Measurements from ENCODE around the gene DEPP1.

DEPP1 gene

GRCh38 chr10:44993922-44994751 is 15.5 kb upstream of the DEPP1 start:
- no peak for DNase-seq (ENCODE audit: low read depth in 1 of 2, low spot score in 1 of 2)

DNA sequence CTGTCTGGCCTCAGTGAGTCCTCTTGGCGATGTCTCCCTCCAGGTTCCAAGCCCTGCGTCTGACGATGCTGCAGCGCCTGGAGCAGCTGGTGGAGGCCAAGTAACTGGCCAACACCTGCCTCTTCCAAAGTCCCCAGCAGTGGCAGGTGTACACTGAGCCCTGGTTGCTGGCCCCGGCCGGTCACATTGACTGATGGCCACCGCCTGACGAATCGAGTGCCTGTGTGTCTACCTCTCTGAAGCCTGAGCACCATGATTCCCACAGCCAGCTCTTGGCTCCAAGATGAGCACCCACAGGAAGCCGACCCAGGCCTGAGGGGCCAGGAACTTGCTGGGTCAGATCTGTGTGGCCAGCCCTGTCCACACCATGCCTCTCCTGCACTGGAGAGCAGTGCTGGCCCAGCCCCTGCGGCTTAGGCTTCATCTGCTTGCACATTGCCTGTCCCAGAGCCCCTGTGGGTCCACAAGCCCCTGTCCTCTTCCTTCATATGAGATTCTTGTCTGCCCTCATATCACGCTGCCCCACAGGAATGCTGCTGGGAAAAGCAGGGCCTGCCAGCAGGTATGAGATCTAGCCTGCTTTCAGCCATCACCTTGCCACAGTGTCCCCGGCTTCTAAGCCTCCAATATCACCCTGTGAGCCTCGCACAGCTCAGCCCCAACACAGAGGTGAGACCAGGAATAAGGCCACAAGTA is 14.8 kb upstream of the DEPP1 start:
- DNase-seq (ENCODE audit: low read depth in 1 of 2, low spot score in 1 of 2), result no peak

- no peak for DNase-seq (ENCODE audit: low read depth in 1 of 2, low spot score in 1 of 2)
Measured at GRCh38 chr10:44992732-44993225, 14.2 kb upstream of the DEPP1 start.

- DNase-seq (ENCODE audit: low read depth in 1 of 2, low spot score in 1 of 2), result no peak
Measured at GRCh38 chr10:44992070-44992731, 13.6 kb upstream of the DEPP1 start.

GRCh38 chr10:44991571-44991970 is 13.0 kb upstream of the DEPP1 start:
- DNase-seq (ENCODE audit: low read depth in 1 of 2, low spot score in 1 of 2), result no peak

DNA sequence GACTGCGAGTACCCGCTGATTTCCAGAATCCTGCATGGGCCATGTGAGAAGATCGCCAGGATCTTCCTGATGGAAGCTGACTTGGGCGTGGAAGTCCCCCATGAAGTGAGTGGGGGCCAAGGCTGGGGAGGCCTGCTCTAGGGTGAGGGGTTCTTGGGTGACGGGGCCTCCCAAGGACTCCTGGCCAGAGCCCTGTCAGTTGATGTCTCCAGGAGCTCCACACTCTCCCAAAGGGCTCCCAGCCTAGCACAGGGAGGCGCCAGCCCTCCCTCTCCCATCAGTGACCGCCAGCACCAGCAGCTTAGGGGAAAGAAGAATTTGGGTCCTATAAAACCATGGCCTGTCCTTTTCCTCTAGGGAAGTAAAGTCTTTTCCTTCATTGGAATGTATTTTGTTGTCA is 12.4 kb upstream of the DEPP1 start:
- DNase-seq (ENCODE audit: low read depth in 1 of 2, low spot score in 1 of 2), result no peak

GRCh38 chr10:44990302-44990655 is 11.7 kb upstream of the DEPP1 start:
- no peak for DNase-seq (ENCODE audit: low read depth in 1 of 2, low spot score in 1 of 2)

DNA sequence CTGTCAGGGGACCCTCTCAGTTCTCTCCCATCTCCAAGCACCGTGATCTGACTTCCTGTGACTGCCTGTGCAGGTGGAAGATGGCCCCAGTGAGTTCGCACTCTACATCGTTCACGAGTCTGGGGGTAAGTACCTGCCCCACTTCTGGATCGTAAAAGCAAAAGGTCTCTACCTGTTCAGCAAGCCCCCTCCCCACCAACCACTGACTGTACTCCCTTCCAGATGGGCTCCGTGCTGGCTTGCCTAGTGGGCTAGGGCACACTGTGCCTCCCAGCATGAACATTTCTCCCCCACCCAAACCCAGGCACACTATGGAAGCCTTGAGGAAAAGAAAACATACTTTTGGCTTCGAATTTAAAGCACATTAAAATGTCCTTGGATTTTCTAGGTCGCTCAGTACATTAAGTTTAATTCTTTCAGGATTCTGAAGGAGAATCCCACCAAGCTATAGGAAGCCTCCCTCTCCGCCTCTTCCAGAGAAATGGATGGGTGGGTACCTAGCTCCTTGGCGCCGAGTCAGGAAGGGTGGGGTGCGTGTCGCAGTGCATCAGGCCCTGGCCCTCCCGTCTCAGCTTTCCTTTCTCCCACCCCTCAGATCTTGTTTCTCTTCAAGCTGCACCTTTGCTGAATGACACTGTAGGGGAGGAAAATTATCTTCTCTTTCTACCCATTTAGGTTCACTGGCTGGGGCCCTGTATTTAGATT is 11.1 kb upstream of the DEPP1 start:
- DNase-seq (ENCODE audit: low read depth in 1 of 2, low spot score in 1 of 2), result no peak

DNA sequence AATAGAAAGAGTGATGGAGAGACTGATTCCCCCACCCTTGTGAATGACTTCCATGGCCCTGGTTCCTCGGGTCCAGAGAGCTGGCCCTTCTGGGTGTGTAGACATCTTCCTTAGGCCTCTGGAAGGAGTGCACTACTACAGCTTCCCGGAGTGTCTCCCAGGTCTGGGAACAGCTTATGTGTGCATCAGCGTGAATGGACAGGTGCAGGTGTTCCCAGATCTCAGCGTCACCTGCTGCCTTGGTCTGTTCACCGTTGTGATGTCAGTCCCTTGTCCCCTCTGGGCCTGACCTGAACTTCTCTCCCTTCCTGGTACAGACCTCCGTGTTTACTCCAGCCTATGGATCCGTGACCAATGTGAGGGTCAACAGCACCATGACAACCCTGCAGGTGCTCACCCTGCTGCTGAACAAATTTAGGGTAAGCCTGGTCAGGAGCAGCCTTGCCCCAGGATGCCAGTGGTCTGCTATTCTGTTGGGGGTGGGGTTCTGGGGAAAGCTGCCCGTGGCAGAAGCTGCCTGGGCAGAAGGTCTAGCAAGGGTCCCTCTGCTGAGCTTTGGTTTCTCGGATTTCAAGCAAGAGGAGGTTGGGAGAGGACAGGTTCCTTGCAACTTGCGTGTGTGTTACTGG is 10.5 kb upstream of the DEPP1 start:
- no peak for DNase-seq (ENCODE audit: low read depth in 1 of 2, low spot score in 1 of 2)

DNA sequence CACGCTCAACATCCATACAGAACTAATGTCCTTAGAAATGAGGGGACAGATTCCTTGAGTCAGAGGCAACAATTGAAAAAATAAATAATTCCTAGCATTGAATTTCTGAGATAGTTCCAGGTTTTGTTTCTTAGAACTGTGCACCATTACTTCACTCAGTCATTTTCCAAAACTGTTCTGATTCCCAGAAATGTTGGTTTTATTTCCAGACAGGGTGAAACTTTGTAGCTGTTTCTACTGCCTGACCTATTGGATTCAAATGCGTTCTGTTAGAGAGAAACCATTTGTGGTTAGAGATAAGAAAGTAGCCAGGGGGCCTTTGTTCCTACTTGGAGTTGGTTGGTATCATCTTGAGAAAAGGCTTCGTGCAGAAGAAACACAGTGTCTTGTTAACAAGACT is 8.1 kb upstream of the DEPP1 start:
- no peak for DNase-seq (ENCODE audit: low read depth in 1 of 2, low spot score in 1 of 2)

DNA sequence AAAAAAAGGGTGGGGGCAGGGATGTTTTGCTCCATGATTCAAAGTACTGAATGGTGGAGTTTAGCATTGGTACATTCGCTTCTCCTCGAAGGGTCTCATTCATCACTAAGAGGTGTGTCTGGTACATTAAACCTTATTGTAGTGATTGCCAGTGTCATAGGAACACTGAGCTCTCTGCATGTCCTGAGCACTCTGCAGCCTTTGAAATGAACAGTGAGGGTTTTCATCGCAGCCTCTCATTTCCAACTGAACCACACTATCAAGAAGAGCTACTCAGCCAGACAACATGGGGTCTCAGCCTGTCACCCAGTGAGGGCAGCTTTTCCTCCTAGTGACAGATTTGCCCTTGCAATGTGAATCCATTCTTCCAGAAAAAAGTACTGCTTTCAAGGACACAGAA is 7.6 kb upstream of the DEPP1 start:
- DNase-seq (ENCODE audit: low read depth in 1 of 2, low spot score in 1 of 2), result no peak

- DNase-seq (ENCODE audit: low read depth in 1 of 2, low spot score in 1 of 2), result no peak
Measured at GRCh38 chr10:44985175-44985681, 6.6 kb upstream of the DEPP1 start.

DNA sequence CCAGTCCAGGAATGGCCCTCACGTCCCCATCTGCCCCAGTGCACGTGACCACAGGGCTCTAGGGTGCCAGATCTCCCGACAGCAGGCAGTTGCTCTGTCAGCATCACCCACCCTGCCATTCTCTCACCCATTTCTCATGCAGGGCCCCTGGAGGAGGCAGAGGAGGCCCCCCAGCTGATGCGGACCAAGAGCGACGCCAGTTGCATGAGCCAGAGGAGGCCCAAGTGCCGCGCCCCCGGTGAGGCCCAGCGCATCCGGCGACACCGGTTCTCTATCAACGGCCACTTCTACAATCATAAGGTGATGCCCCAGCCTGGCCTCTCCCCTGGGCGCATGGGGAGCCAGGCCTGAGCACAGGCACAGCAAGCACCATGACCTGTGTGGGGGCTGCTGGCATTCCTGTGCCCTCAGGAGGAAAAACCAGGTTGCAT is 6.1 kb upstream of the DEPP1 start:
- no peak for DNase-seq (ENCODE audit: low read depth in 1 of 2, low spot score in 1 of 2)

- DNase-seq (ENCODE audit: low read depth in 1 of 2, low spot score in 1 of 2), result no peak
Measured at GRCh38 chr10:44983895-44984278, 5.3 kb upstream of the DEPP1 start.

GRCh38 chr10:44983066-44983894 is 4.7 kb upstream of the DEPP1 start:
- DNase-seq (ENCODE audit: low read depth in 1 of 2, low spot score in 1 of 2), result no peak

- no peak for DNase-seq (ENCODE audit: low read depth in 1 of 2, low spot score in 1 of 2)
Measured at GRCh38 chr10:44982496-44982895, 3.9 kb upstream of the DEPP1 start.

DNA sequence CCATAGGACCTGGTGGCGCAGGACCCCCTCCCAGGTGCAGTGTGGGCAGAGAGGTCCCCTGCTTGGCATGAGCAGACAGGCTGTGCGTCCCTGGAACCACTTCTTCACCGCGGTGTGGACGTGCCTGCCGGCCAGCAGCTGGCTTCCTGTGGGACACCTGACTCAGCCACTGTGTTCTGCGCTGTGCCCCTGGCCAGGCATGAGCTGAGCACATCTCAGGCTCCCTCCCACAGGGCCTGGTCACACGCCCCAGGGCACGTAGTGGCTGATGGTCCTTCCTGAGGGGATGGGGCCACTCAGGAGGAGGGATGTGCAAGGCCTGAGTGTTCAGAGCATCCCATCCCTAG is 3.5 kb upstream of the DEPP1 start:
- DNase-seq (ENCODE audit: low read depth in 1 of 2, low spot score in 1 of 2), result no peak

DNA sequence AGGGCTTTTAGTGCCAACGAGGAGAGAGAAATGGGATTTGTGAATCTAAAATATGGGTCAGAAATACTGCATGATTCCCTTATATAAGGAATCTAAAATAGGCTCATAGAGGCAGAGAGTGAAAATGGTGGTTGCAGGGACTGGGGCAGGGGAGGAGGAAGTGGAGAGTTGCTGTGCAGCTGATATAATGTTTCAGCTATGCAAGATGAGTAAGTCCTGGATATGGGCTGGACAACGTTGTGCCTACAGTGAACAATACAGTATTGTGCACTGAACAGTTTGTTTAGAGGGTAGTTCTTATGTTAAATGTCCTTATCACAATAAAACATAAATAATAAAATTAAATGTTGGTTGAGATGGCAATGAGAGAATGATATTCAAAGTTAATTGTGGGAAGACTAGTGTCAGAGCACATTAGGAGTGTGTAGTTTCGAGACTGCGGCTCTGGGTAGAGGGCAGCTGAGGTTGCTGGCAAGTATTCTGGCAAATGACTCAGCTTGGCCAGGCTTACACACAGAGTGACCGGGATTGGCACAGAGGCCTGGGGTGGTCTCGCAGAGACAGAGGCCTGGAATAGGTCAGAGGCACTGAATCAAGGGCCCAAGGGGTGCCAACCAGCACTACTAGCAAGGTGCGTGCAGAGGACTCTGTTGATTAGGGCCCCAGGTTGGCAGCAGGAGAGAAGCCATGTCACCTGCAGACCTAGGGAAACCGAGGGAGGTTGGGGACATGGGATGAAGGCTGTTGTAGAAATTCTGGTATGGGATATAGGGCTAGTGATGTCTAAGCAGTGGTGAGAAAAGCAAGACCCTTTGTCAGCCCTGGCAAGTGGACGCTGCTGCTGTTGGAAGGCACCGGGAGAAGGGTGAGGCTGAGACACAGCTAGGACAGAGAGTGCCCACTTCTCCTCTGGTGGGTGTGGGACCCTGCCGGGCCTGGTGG is 2.8 kb upstream of the DEPP1 start:
- no peak for DNase-seq (ENCODE audit: low read depth in 1 of 2, low spot score in 1 of 2)
